HCT116 (cell line): ENCODE data around the gene DDX24. TPM values are rescaled to one million over a fixed set of nuclear protein-coding genes. Genes with fewer than 3 reads are reported as not detected.

Source experiments
- ATAC-seq: fragments of 200-7000 bp; cut with Tn5 transposase; 2 replicates; pipeline ENCODE4 v1.9.1; 2020; ENCODE audit warnings: mild to moderate bottlenecking, moderate library complexity
- BruUV-seq: library from RNA; stranded (reverse); fragments of 400-500 nt; replicated peaks from 2 replicates; lab custom pipeline; 2021; lab: Mats Ljungman, UMichigan
- CTCF ChIA-PET: fragments of 300-600 bp; sonication (Branson Sonifier 250); formaldehyde crosslinking; loops from one replicate; lab custom pipeline; 2021; ENCODE audit warnings: antibody characterized with exemption; lab: Charles Lee
- POLR2A ChIA-PET: fragments of 300-600, 350-600 bp; sonication (Branson Sonifier 250); formaldehyde crosslinking; loops from one replicate; lab custom pipeline; 2021; ENCODE audit warnings: antibody characterized with exemption; lab: Charles Lee
- RAD21 ChIA-PET, 2 experiments: fragments of 300-600 bp; sonication (Branson Sonifier 250); formaldehyde crosslinking; loops; one replicate each; lab custom pipeline; 2023; ENCODE audit warnings: low total read pairs in 2 of 2; ENCODE audit not compliant: uncharacterized antibody in 2 of 2, unreplicated experiment in 2 of 2, low non-redundant PET in 1 of 2; lab: Charles Lee
- DNase-seq: peaks from one replicate; pipeline ENCODE4 v3.0.0-alpha.2; 2010; ENCODE audit warnings: low read depth, low spot score
- H2AFZ ChIP-seq: fragments of 200-600 bp; shearing (Covaris generic), sonication (generic); 2 replicates; pipeline ENCODE4 v1.6.1; 2017; ENCODE audit warnings: low read depth, mixed run types, mixed read lengths, antibody characterized with exemption, low read length; ENCODE audit not compliant: poor library complexity, severe bottlenecking
- H3K27ac ChIP-seq: 2 replicates; pipeline ENCODE4 v1.5.1; 2012; ENCODE audit warnings: low read depth, low read length
- H3K27me3 ChIP-seq: fragments of 200-600 bp; sonication (generic); 2 replicates; pipeline ENCODE4 v1.6.1; 2016; ENCODE audit warnings: mixed run types, low read length, mixed read lengths; ENCODE audit not compliant: insufficient read depth
- H3K36me3 ChIP-seq, 2 experiments: fragments of 200-500 bp in 1 of 2; fragments of 200-600 bp in 1 of 2; sonication (Bioruptor generic) in 1 of 2; sonication (generic) in 1 of 2; 2 replicates each; pipeline versions ENCODE4 v1.5.1 to v1.6.1; 2014 to 2016; ENCODE audit warnings: low read length in 2 of 2, inconsistent platforms in 1 of 2, mixed read lengths in 1 of 2, mixed run types in 1 of 2; ENCODE audit not compliant: insufficient read depth in 2 of 2, control insufficient read depth in 1 of 2
- H3K4me1 ChIP-seq, 2 experiments: fragments of 200-600 bp in 1 of 2; sonication (generic) in 1 of 2; 2 replicates each; pipeline versions ENCODE4 v1.5.1 to v1.6.1; 2012 to 2017; ENCODE audit warnings: low read length in 2 of 2, inconsistent platforms in 1 of 2, mild to moderate bottlenecking in 1 of 2, mixed read lengths in 1 of 2, mixed run types in 1 of 2, moderate library complexity in 1 of 2; ENCODE audit not compliant: insufficient read depth in 2 of 2, control insufficient read depth in 1 of 2
- H3K4me2 ChIP-seq: fragments of 200-600 bp; sonication (generic); 2 replicates; pipeline ENCODE4 v1.6.1; 2017; ENCODE audit warnings: mixed run types, low read length, mixed read lengths
- H3K4me3 ChIP-seq, 2 experiments: fragments of 200-600 bp in 1 of 2; sonication (generic) in 1 of 2; replicated peaks in 1 of 2; 2 replicates each; pipeline ENCODE4 v1.5.1; 2011 to 2016; ENCODE audit warnings: low read length in 2 of 2, control low read depth in 1 of 2, low read depth in 1 of 2, mild to moderate bottlenecking in 1 of 2, mixed read lengths in 1 of 2, mixed run types in 1 of 2
- H3K79me2 ChIP-seq: fragments of 200-600 bp; sonication (generic); 2 replicates; pipeline ENCODE4 v1.6.1; 2017; ENCODE audit warnings: mild to moderate bottlenecking, mixed run types, low read length, moderate library complexity, mixed read lengths; ENCODE audit not compliant: insufficient read depth
- H3K9ac ChIP-seq: fragments of 200-600 bp; sonication (generic); 2 replicates; pipeline ENCODE4 v1.6.1; 2016; ENCODE audit warnings: low read length, mixed read lengths
- H3K9me2 ChIP-seq: fragments of 200-600 bp; sonication (generic), shearing (Covaris generic); 2 replicates; pipeline ENCODE4 v1.6.1; 2017; ENCODE audit warnings: mixed run types, mild to moderate bottlenecking, moderate library complexity; ENCODE audit not compliant: insufficient read depth
- H3K9me3 ChIP-seq, 2 experiments: fragments of 200-500 bp in 1 of 2; fragments of 200-600 bp in 1 of 2; sonication (Bioruptor generic) in 1 of 2; sonication (generic) in 1 of 2; 2 replicates each; pipeline ENCODE4 v1.6.1; 2014 to 2017; ENCODE audit warnings: low read length in 2 of 2, mixed read lengths in 2 of 2, inconsistent platforms in 1 of 2, low read depth in 1 of 2, mild to moderate bottlenecking in 1 of 2, mixed run types in 1 of 2, moderate library complexity in 1 of 2; ENCODE audit not compliant: control insufficient read depth in 1 of 2, insufficient read depth in 1 of 2
- H4K20me1 ChIP-seq: fragments of 200-600 bp; sonication (generic), shearing (Covaris generic); 2 replicates; pipeline ENCODE4 v1.6.1; 2017; ENCODE audit warnings: mixed run types, mild to moderate bottlenecking, moderate library complexity; ENCODE audit not compliant: insufficient read depth
- EGR1 ChIP-seq: IDR thresholded peaks from 2 replicates; pipeline ENCODE4 v1.6.1; 2012; ENCODE audit warnings: low read depth
- ELF1 ChIP-seq: IDR thresholded peaks from 2 replicates; pipeline ENCODE4 v1.6.1; 2012; ENCODE audit warnings: low read depth, borderline replicate concordance
- EZH2phosphoT487 ChIP-seq: fragments of 200-600 bp; IDR thresholded peaks from 2 replicates; pipeline ENCODE4 v1.6.1; 2018; ENCODE audit warnings: antibody characterized with exemption, borderline replicate concordance
- FOSL1 ChIP-seq: IDR thresholded peaks from 2 replicates; pipeline ENCODE4 v1.6.1; 2012; ENCODE audit warnings: low read depth
- POLR2A ChIP-seq: IDR thresholded peaks from 2 replicates; pipeline ENCODE4 v1.7.0; 2011; ENCODE audit warnings: borderline replicate concordance; ENCODE audit not compliant: insufficient read depth, insufficient read length; ENCODE audit errors: extremely low read depth
- POLR2AphosphoS5 ChIP-seq: IDR thresholded peaks from 2 replicates; pipeline ENCODE4 v1.6.1; 2011; ENCODE audit warnings: mild to moderate bottlenecking, low read depth, low read length, moderate library complexity
- SIN3A ChIP-seq: IDR thresholded peaks from 2 replicates; pipeline ENCODE4 v1.6.1; 2012; ENCODE audit warnings: low read depth
- SP1 ChIP-seq: IDR thresholded peaks from 2 replicates; pipeline ENCODE4 v1.6.1; 2012; ENCODE audit warnings: low read depth
- SRF ChIP-seq: IDR thresholded peaks from 2 replicates; pipeline ENCODE4 v1.6.1; 2012; ENCODE audit warnings: low read depth
- YY1 ChIP-seq: IDR thresholded peaks from 2 replicates; pipeline ENCODE4 v1.6.1; 2011; ENCODE audit warnings: low read length, low read depth, moderate library complexity, mild to moderate bottlenecking; ENCODE audit not compliant: insufficient replicate concordance; ENCODE audit errors: extremely low read depth
- intact Hi-C: fragments of 100-400 bp; cut with micrococcal nuclease; formaldehyde crosslinking; loops from 2 replicates; pipeline ENCODE4 v1.10.0; 2022
- total RNA-seq: library from RNA; stranded (reverse); gene quantifications from one replicate; pipeline ENCODE4 v1.2.1, GENCODE V29; 2021; ENCODE audit not compliant: unreplicated experiment
- TF ChIP-seq, protein P1 (sequence below), 3 experiments: fragments of 200-600 bp in 1 of 3; sonication (generic) in 1 of 3; IDR thresholded peaks in 2 of 3; conservative IDR thresholded peaks in 1 of 3; 2 replicates each; pipeline ENCODE4 v1.5.1; 2012 to 2017; ENCODE audit warnings: low read depth in 2 of 3, low read length in 2 of 3, antibody characterized with exemption in 1 of 3, borderline replicate concordance in 1 of 3, control low read depth in 1 of 3, mild to moderate bottlenecking in 1 of 3, mixed read lengths in 1 of 3, mixed run types in 1 of 3, moderate library complexity in 1 of 3; ENCODE audit not compliant: insufficient read depth in 1 of 3
- TF ChIP-seq, protein P2 (sequence below): IDR thresholded peaks from 2 replicates; pipeline ENCODE4 v1.6.1; 2012
- TF ChIP-seq, protein P3 (sequence below): IDR thresholded peaks from 2 replicates; pipeline ENCODE4 v1.6.1; 2012; ENCODE audit warnings: low read depth
- TF ChIP-seq, protein P4 (sequence below): IDR thresholded peaks from 2 replicates; pipeline ENCODE4 v1.6.1; 2011; ENCODE audit warnings: mild to moderate bottlenecking, low read length, moderate library complexity; ENCODE audit not compliant: insufficient replicate concordance; ENCODE audit errors: extremely low read depth

The DDX24 gene
- total RNA-seq, 1 experiment from 2014 or later = 169 TPM

DNA sequence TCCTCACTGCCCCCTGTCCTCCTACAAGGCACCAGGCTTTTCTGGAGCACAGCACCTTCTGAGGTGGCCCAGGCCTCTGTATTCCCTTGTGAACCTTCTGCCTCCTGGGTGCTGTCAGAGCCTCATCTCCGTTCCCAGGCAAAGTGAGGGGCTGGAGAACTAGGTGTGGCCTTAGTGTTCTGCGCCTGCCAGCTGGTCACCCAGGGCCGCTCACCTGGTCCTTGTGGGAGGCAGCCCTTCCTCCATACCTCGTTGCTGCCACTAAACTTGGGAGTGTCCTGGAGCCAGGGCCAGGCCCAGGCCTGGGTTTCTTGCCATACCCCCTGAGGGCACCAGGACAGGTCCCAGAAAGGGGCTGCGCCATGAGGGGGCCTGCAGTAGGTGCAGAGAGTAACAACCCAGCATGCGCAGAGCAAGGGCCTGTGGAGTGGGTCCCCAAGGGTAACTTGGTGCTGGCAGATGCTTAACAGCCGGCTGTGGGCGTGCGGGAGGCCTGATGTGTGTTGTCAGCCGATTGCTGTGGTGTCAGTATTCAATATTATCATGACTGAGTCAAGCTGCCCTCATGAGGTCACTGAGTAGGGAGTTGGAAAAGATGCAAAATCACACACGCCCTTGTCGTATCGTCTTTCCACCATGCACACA lies 37.8 kb downstream of the DDX24 start:
- H3K9me3 ChIP-seq = no peaks in the 10 kb centered on the region
- no peaks in the 10 kb centered on the region for H3K79me2 ChIP-seq
- no peak overlapping the region for H3K4me2 ChIP-seq
- H4K20me1 ChIP-seq = no peaks in the 10 kb centered on the region
- no peaks in the 10 kb centered on the region for H3K9me2 ChIP-seq
- RAD21 ChIA-PET = no interaction called here
- H3K36me3 ChIP-seq = peaks cover 5 to 11% of the 10 kb centered on the region in 2 experiments; a peak in 3 of 4 replicates
- H3K4me3 ChIP-seq = no peak overlapping the region
- TF ChIP-seq, protein P1, sequence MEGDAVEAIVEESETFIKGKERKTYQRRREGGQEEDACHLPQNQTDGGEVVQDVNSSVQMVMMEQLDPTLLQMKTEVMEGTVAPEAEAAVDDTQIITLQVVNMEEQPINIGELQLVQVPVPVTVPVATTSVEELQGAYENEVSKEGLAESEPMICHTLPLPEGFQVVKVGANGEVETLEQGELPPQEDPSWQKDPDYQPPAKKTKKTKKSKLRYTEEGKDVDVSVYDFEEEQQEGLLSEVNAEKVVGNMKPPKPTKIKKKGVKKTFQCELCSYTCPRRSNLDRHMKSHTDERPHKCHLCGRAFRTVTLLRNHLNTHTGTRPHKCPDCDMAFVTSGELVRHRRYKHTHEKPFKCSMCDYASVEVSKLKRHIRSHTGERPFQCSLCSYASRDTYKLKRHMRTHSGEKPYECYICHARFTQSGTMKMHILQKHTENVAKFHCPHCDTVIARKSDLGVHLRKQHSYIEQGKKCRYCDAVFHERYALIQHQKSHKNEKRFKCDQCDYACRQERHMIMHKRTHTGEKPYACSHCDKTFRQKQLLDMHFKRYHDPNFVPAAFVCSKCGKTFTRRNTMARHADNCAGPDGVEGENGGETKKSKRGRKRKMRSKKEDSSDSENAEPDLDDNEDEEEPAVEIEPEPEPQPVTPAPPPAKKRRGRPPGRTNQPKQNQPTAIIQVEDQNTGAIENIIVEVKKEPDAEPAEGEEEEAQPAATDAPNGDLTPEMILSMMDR (IDR thresholded peaks at IDR 0.05 in 2 of 3, conservative IDR thresholded peaks at IDR 0.05 in 1 of 3; ENCODE audit: borderline replicate concordance in 1 of 3, insufficient read depth in 1 of 3, low read depth in 2 of 3, low read length in 2 of 3) = no peak
- no peak for TF ChIP-seq SIN3A
- TF ChIP-seq YY1 = no peak
- TF ChIP-seq POLR2AphosphoS5 = no peak
- TF ChIP-seq ELF1 = no peak
- no peak for TF ChIP-seq SRF
- TF ChIP-seq, protein P2, sequence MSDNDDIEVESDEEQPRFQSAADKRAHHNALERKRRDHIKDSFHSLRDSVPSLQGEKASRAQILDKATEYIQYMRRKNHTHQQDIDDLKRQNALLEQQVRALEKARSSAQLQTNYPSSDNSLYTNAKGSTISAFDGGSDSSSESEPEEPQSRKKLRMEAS = no peak
- TF ChIP-seq, protein P3, sequence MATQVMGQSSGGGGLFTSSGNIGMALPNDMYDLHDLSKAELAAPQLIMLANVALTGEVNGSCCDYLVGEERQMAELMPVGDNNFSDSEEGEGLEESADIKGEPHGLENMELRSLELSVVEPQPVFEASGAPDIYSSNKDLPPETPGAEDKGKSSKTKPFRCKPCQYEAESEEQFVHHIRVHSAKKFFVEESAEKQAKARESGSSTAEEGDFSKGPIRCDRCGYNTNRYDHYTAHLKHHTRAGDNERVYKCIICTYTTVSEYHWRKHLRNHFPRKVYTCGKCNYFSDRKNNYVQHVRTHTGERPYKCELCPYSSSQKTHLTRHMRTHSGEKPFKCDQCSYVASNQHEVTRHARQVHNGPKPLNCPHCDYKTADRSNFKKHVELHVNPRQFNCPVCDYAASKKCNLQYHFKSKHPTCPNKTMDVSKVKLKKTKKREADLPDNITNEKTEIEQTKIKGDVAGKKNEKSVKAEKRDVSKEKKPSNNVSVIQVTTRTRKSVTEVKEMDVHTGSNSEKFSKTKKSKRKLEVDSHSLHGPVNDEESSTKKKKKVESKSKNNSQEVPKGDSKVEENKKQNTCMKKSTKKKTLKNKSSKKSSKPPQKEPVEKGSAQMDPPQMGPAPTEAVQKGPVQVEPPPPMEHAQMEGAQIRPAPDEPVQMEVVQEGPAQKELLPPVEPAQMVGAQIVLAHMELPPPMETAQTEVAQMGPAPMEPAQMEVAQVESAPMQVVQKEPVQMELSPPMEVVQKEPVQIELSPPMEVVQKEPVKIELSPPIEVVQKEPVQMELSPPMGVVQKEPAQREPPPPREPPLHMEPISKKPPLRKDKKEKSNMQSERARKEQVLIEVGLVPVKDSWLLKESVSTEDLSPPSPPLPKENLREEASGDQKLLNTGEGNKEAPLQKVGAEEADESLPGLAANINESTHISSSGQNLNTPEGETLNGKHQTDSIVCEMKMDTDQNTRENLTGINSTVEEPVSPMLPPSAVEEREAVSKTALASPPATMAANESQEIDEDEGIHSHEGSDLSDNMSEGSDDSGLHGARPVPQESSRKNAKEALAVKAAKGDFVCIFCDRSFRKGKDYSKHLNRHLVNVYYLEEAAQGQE = no peak
- no peak for TF ChIP-seq EZH2phosphoT487
- TF ChIP-seq FOSL1 = no peak
- no peak for TF ChIP-seq POLR2A
- TF ChIP-seq, protein P4, sequence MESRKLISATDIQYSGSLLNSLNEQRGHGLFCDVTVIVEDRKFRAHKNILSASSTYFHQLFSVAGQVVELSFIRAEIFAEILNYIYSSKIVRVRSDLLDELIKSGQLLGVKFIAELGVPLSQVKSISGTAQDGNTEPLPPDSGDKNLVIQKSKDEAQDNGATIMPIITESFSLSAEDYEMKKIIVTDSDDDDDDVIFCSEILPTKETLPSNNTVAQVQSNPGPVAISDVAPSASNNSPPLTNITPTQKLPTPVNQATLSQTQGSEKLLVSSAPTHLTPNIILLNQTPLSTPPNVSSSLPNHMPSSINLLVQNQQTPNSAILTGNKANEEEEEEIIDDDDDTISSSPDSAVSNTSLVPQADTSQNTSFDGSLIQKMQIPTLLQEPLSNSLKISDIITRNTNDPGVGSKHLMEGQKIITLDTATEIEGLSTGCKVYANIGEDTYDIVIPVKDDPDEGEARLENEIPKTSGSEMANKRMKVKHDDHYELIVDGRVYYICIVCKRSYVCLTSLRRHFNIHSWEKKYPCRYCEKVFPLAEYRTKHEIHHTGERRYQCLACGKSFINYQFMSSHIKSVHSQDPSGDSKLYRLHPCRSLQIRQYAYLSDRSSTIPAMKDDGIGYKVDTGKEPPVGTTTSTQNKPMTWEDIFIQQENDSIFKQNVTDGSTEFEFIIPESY = no peak
- TF ChIP-seq EGR1 = no peak
- TF ChIP-seq SP1 = no peak
- no peaks in the 10 kb centered on the region for H3K4me1 ChIP-seq
- POLR2A ChIA-PET = no interaction called here
- intact Hi-C loops = no loop called here
- DNase-seq (no peak), ATAC-seq (0 out of 2 replicates have a peak, but pooled peaks have one; percentile 19)
- H2AFZ ChIP-seq = no peak overlapping the region
- no peak overlapping the region for H3K27ac ChIP-seq
- H3K9ac ChIP-seq = no peak overlapping the region
- BruUV-seq = no TSS peak
- CTCF ChIA-PET = no interaction called here
- no peaks in the 10 kb centered on the region for H3K27me3 ChIP-seq
